Transverse colon (tissue), 3 donors: Measurements from ENCODE around the gene FDXACB1.

Experiments
- EP300 ChIP-seq: sonication (generic); formaldehyde crosslinking; IDR thresholded peaks from one replicate; pipeline ENCODE4 v1.6.1; 2017; ENCODE audit warnings: antibody characterized with exemption, low read depth
- POLR2A ChIP-seq: fragments of 450-650 bp; IDR thresholded peaks from one replicate; pipeline ENCODE4 v1.6.1; 2016; ENCODE audit warnings: antibody characterized with exemption, mild to moderate bottlenecking, moderate library complexity
- TF ChIP-seq, protein P1 (sequence below), 5 experiments: fragments of 200-600 bp in 3 of 5; fragments of 450-650 bp in 2 of 5; sonication (generic) in 3 of 5; IDR thresholded peaks; 1 replicate in 2 of 5; 2 replicates in 3 of 5; pipeline ENCODE4 v1.5.1; 2016 to 2017; ENCODE audit warnings: antibody characterized with exemption in 5 of 5, inconsistent platforms in 3 of 5, mild to moderate bottlenecking in 2 of 5, moderate library complexity in 1 of 5

GRCh38 chr11:111829185-111829968 lies 49.6 kb downstream of the FDXACB1 start:
- TF ChIP-seq, protein P1, sequence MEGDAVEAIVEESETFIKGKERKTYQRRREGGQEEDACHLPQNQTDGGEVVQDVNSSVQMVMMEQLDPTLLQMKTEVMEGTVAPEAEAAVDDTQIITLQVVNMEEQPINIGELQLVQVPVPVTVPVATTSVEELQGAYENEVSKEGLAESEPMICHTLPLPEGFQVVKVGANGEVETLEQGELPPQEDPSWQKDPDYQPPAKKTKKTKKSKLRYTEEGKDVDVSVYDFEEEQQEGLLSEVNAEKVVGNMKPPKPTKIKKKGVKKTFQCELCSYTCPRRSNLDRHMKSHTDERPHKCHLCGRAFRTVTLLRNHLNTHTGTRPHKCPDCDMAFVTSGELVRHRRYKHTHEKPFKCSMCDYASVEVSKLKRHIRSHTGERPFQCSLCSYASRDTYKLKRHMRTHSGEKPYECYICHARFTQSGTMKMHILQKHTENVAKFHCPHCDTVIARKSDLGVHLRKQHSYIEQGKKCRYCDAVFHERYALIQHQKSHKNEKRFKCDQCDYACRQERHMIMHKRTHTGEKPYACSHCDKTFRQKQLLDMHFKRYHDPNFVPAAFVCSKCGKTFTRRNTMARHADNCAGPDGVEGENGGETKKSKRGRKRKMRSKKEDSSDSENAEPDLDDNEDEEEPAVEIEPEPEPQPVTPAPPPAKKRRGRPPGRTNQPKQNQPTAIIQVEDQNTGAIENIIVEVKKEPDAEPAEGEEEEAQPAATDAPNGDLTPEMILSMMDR (IDR thresholded peaks at IDR 0.05) = no peak
- TF ChIP-seq POLR2A = no peak
- TF ChIP-seq EP300 = no peak
